ENCODE results near the gene NXPH1. TPM values are rescaled to one million over a fixed set of nuclear protein-coding genes. Genes with fewer than 3 reads are reported as not detected.

The NXPH1 gene
- total RNA-seq, 1 donor from 2014 or later = not detected

GRCh38 chr7:8465338-8465737 lies 31.9 kb downstream of the NXPH1 start:
- Mint-ChIP-seq H3K27me3 (ENCODE audit: insufficient read depth, low read depth) (peaks cover 2% of the 10 kb centered on the region), H3K36me3 (no peaks in the 10 kb centered on the region), H3K27ac (no peak overlapping the region), H3K9me3 (no peaks in the 10 kb centered on the region), H3K4me1 (no peaks in the 10 kb centered on the region), H3K4me3 (no peak overlapping the region)
- H3K9me3 ChIP-seq (ENCODE audit: low read depth) = no peaks in the 10 kb centered on the region
- no peak overlapping the region for H3K4me3 ChIP-seq
- no peaks in the 10 kb centered on the region for H4K20me1 ChIP-seq (ENCODE audit: low read depth)
- H2AFZ ChIP-seq (replicated peaks) = no peak overlapping the region
- no peaks in the 10 kb centered on the region for H3K4me1 ChIP-seq
- TF ChIP-seq EZH2phosphoT487 (IDR thresholded peaks at IDR 0.05) = no peak
- TF ChIP-seq CTCF (IDR thresholded peaks at IDR 0.05) = no peak
- TF ChIP-seq EZH2 (IDR thresholded peaks at IDR 0.05) = no peak
- H3F3A ChIP-seq (ENCODE audit: low read depth) = no peaks in the 10 kb centered on the region
- no peaks in the 10 kb centered on the region for H3K36me3 ChIP-seq
- no peak overlapping the region for H3K4me2 ChIP-seq
- H3K79me2 ChIP-seq (ENCODE audit: low read depth) = no peaks in the 10 kb centered on the region
- H3K9ac ChIP-seq = no peak overlapping the region
- DNase-seq (ENCODE audit: low spot score) = no peak
- no peak overlapping the region for H3K27ac ChIP-seq
- no peaks in the 10 kb centered on the region for H3K27me3 ChIP-seq

DNA sequence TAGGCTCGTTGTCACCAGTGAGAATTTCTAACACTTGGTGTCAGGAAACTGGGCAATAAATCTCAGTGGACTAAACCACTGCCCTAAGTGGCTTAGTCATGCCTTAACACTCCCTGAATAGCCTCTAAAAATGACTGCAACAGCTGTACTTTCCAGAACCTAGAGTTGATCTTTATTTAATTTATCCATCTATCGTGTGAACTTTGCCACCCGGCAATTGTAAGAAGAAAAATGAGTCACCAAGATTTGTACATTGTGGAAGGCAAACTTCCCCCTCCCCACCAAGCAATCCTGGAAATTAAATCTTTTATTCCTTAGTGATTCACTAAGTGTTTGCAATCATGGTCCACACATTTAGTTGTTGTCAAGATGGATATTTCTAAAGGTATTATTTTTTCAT lies 47.1 kb downstream of the NXPH1 start:
- no peaks in the 10 kb centered on the region for H3K36me3 Mint-ChIP-seq
- no peaks in the 10 kb centered on the region for H3K36me3 ChIP-seq
- H3K79me2 ChIP-seq (ENCODE audit: low read depth) = no peaks in the 10 kb centered on the region
- peaks cover 4% of the 10 kb centered on the region for H3K9me3 Mint-ChIP-seq
- no peak overlapping the region for H2AFZ ChIP-seq (replicated peaks)
- H3K4me1 ChIP-seq = no peaks in the 10 kb centered on the region
- H3K27me3 ChIP-seq = no peaks in the 10 kb centered on the region
- TF ChIP-seq EZH2 (IDR thresholded peaks at IDR 0.05) = no peak
- no peak for TF ChIP-seq CTCF (IDR thresholded peaks at IDR 0.05)
- TF ChIP-seq EZH2phosphoT487 (IDR thresholded peaks at IDR 0.05) = no peak
- peaks cover 7% of the 10 kb centered on the region for H3K9me3 ChIP-seq (ENCODE audit: low read depth)
- no peak overlapping the region for H3K4me2 ChIP-seq
- H3K9ac ChIP-seq = no peak overlapping the region
- H3K4me3 Mint-ChIP-seq = no peak overlapping the region
- no peak for DNase-seq (ENCODE audit: low spot score)
- no peak overlapping the region for H3K4me3 ChIP-seq
- H4K20me1 ChIP-seq (ENCODE audit: low read depth) = no peaks in the 10 kb centered on the region
- H3K27ac ChIP-seq = no peak overlapping the region
- H3K4me1 Mint-ChIP-seq = no peaks in the 10 kb centered on the region
- no peak overlapping the region for H3K27ac Mint-ChIP-seq
- H3F3A ChIP-seq (ENCODE audit: low read depth) = no peaks in the 10 kb centered on the region
- no peaks in the 10 kb centered on the region for H3K27me3 Mint-ChIP-seq (ENCODE audit: insufficient read depth, low read depth)

DNA sequence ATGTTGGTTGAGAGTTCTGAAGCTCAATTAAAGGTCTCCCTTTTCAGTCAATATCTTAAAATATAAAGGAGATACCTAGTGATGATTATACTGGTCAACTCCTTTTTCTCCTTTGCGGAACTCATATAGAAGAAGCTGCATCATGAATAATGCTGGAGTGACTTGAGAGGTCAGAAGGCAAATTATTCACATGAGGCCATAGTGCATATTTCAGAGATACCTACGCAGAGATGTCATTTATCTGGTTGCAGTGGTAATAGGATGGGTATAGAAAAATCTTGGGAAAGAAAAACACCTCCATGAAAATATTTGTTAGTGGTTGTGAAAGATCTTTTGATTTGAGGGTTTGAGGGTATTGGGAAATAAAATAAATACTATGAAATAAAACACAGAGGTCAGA lies 47.7 kb downstream of the NXPH1 start:
- H3K4me1 ChIP-seq = no peaks in the 10 kb centered on the region
- Mint-ChIP-seq H3K27ac (no peak overlapping the region), H3K9me3 (peaks cover 4% of the 10 kb centered on the region), H3K27me3 (ENCODE audit: insufficient read depth, low read depth) (no peaks in the 10 kb centered on the region), H3K36me3 (no peaks in the 10 kb centered on the region), H3K4me1 (no peaks in the 10 kb centered on the region), H3K4me3 (no peak overlapping the region)
- DNase-seq (ENCODE audit: low spot score) = no peak
- TF ChIP-seq EZH2phosphoT487 (IDR thresholded peaks at IDR 0.05) = no peak
- TF ChIP-seq EZH2 (IDR thresholded peaks at IDR 0.05) = no peak
- no peak for TF ChIP-seq CTCF (IDR thresholded peaks at IDR 0.05)
- no peaks in the 10 kb centered on the region for H3K36me3 ChIP-seq
- no peak overlapping the region for H3K4me3 ChIP-seq
- H3K27me3 ChIP-seq = no peaks in the 10 kb centered on the region
- H3K4me2 ChIP-seq = no peak overlapping the region
- no peak overlapping the region for H3K27ac ChIP-seq
- no peaks in the 10 kb centered on the region for H3K79me2 ChIP-seq (ENCODE audit: low read depth)
- no peak overlapping the region for H2AFZ ChIP-seq (replicated peaks)
- H3K9me3 ChIP-seq (ENCODE audit: low read depth) = peaks cover 7% of the 10 kb centered on the region
- H4K20me1 ChIP-seq (ENCODE audit: low read depth) = no peaks in the 10 kb centered on the region
- no peaks in the 10 kb centered on the region for H3F3A ChIP-seq (ENCODE audit: low read depth)
- no peak overlapping the region for H3K9ac ChIP-seq
